Measurements from ENCODE around the gene CREBRF. TPM values are rescaled to one million over a fixed set of nuclear protein-coding genes. Genes with fewer than 3 reads are reported as not detected.

CREBRF gene
- total and polyA plus RNA-seq, 2 of the 8 experiments (the other 6 are each of a cell fraction or from before 2014, with no cell fraction given): 1.2 to 4.7 TPM

DNA sequence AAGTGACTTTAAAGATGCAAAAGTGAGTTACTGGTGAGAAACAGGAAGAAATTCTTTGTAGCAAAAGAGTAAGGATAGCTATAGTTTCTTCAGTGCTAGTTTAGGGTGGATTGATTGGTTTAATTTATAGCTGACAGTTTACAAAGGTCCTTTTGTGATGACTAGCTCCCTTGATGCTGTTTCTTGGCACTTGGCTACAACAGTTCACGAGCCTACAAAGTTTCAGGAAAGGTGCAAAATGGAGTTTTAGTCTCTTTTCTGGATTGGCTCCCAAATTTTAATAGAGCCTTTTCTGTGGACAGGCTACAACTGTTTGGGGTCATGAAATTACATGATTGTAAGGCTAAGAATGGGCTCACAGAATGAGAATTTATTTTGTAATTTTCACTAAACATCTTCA, 47.3 kb downstream of the CREBRF start (continued):
- no peak for TF ChIP-seq CBX5 (IDR thresholded peaks at IDR 0.05; ENCODE audit: low read depth, low read length)
- no peak for TF ChIP-seq EZH2 (IDR thresholded peaks at IDR 0.05; ENCODE audit: low read depth, low read length, severe bottlenecking)

All from H1 (cell line).